ENCODE measurements around the gene PKD2L2. TPM values are rescaled to one million over a fixed set of nuclear protein-coding genes. Genes with fewer than 3 reads are reported as not detected.
A peak's percentile ranks its signal among the peaks of the same experiment; 100 is the strongest.
"Not testable (repeated sequence)": the region's sequence is repeated elsewhere in the genome, so short reads cannot be mapped to it uniquely, and the experiment has no call there.

The PKD2L2 gene
- total RNA-seq, result not detected in 3 replicates

DNA sequence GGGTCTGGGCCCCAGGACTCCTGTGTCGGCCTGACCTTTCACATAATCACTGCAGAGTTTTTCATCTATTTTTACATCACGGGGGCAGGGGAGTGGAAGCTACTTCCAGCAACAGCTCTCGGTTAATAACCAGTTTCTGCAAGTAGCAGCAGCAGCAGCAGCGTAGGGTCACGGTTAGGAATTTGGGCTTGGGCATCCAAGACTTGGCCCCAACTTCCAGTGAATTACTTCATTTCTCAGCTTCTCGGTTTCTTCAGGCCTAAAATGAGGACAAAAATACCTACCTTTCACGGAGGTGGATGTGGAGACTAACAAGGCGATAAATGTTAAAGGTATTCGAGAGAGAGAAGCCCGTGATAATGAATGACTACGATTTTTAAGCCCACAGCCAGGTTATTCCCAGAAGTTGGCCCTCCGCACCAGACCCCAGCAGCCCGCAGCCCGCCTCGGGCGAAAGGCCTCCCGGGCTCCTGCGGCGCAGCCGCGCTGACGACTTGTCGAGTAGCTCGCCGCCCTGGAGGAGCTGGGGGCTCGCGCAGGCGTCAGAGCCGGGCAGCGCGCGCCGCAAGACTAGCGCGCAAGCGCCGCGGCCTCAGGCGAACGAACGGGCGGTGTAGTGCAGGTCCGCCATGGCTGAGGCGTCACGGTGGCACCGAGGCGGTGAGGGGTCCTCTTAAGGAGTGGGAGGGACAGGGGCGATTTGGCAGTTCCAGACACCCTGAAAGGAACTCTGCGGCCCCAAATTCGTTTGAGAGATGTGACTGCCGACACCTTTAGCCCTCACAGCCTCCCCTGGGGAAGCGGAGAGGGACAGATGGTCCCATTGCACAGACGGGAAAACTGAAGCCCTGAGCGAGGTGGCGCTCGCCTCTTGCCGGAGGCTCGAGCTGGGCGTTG is at the start of gene PKD2L2:
TSS of gene PKD2L2 (plus strand) at position 595 of the 897 bp plus-strand sequence. CDS start at position 630, 35 bp downstream.
- no peak within 1 kb of the TSS for H3K4me3 Mint-ChIP-seq

DNA sequence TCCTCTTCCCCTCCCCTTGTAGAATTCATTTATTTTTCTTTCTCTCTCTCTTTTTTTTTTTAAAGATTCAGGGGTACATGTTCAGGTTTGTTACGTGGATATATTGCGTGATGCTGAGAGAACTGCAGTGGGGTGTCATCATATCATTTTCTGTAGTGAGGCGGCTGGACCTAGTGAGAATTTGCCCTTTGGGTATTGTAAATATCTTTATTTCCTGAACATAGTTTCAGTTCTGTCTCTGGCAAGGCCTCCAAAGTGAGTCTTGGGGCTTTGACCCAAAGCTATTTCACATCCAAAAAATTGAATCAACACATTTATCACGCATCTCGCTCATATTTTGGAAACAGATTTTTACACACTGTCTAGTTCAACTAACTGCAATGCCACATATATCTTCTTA is 47.0 kb upstream of the PKD2L2 start:
- H3K27me3 Mint-ChIP-seq (ENCODE audit: low read depth), result no peaks in the 10 kb centered on the region
- H3K4me3 Mint-ChIP-seq, result no peak overlapping the region
- TF ChIP-seq, protein P1, sequence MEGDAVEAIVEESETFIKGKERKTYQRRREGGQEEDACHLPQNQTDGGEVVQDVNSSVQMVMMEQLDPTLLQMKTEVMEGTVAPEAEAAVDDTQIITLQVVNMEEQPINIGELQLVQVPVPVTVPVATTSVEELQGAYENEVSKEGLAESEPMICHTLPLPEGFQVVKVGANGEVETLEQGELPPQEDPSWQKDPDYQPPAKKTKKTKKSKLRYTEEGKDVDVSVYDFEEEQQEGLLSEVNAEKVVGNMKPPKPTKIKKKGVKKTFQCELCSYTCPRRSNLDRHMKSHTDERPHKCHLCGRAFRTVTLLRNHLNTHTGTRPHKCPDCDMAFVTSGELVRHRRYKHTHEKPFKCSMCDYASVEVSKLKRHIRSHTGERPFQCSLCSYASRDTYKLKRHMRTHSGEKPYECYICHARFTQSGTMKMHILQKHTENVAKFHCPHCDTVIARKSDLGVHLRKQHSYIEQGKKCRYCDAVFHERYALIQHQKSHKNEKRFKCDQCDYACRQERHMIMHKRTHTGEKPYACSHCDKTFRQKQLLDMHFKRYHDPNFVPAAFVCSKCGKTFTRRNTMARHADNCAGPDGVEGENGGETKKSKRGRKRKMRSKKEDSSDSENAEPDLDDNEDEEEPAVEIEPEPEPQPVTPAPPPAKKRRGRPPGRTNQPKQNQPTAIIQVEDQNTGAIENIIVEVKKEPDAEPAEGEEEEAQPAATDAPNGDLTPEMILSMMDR (IDR thresholded peaks at IDR 0.05; ENCODE audit: unreplicated experiment), result no peak
- peaks cover 24% of the 10 kb centered on the region for H3K4me1 Mint-ChIP-seq
- H3K9me3 Mint-ChIP-seq, result no peaks in the 10 kb centered on the region
- H3K27ac Mint-ChIP-seq, result no peak overlapping the region
- DNase-seq (ENCODE audit: low spot score in 2 of 2, unreplicated experiment in 2 of 2), result no peak
- H3K36me3 Mint-ChIP-seq, result no peaks in the 10 kb centered on the region

More for the DNA sequence above, at the start of gene PKD2L2:
- TF ChIP-seq, protein P1 (IDR thresholded peaks at IDR 0.05; ENCODE audit: unreplicated experiment), result no peak
- Mint-ChIP-seq H3K36me3 (no peaks in the 10 kb centered on the region), H3K27ac (peak within 1 kb of the TSS; percentile 47), H3K4me1 (peaks cover 7% of the 10 kb centered on the region), H3K9me3 (no peaks in the 10 kb centered on the region), H3K27me3 (ENCODE audit: low read depth) (no peaks in the 10 kb centered on the region)
- DNase-seq (ENCODE audit: low spot score in 2 of 2, unreplicated experiment in 2 of 2), result no peak

DNA sequence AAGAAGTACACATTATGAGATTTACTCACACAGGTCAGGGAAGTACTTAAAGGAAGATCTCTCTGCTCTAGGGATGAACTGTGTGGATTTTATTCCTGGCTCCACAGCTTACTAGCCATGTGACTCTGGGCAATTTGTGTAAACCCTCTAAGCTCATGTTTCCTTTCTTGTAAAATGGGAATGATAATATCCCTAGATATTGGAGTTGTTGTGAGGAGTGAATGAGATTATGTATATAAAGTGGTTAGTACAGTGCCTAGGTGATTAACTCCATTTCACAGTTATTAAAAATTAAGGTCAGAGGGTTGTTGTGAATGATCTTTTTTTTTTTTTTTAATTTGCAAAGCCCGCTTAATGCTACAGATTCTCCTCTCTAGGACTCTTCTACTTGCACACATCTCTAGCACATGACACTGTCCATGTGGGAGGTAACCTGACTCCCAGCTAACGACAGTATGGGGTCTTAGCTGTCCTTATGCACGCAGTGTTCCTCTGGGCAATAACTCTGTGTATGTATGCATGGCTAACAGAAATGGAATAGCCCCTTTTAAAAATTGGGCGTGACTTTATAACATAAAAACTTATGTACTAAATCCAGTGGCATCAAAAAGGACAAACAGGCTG is 45.5 kb upstream of the PKD2L2 start:
- Mint-ChIP-seq H3K27ac (no peak overlapping the region), H3K4me3 (no peak overlapping the region), H3K4me1 (peaks cover 14% of the 10 kb centered on the region), H3K27me3 (ENCODE audit: low read depth) (no peaks in the 10 kb centered on the region), H3K36me3 (no peaks in the 10 kb centered on the region), H3K9me3 (no peaks in the 10 kb centered on the region)
- DNase-seq (ENCODE audit: low spot score in 2 of 2, unreplicated experiment in 2 of 2), result no peak
- TF ChIP-seq, protein P1 (IDR thresholded peaks at IDR 0.05; ENCODE audit: unreplicated experiment), result no peak

DNA sequence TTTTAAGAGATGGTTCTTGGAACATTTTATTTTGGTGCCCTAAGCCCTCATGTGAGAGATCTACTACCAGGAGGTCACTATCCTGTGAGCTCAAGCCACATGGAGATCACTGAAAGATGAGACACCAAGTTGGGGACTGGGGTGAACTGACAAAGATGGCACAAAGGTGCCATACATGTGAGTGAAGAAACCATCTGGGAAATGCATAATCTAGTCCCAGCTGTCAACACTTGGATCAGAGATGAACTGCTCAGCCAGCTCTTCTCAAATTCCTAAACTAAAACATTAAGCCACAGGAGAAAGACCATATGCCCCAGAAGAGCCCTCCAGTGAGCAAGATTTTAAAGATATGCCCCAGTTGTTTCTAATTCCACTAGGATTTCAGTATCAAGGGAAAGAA is 43.8 kb upstream of the PKD2L2 start:
- H3K27ac Mint-ChIP-seq, result no peak overlapping the region
- H3K9me3 Mint-ChIP-seq, result no peaks in the 10 kb centered on the region
- peaks cover 6% of the 10 kb centered on the region for H3K4me1 Mint-ChIP-seq
- no peak overlapping the region for H3K4me3 Mint-ChIP-seq
- no peaks in the 10 kb centered on the region for H3K36me3 Mint-ChIP-seq
- no peaks in the 10 kb centered on the region for H3K27me3 Mint-ChIP-seq (ENCODE audit: low read depth)
- TF ChIP-seq, protein P1 (IDR thresholded peaks at IDR 0.05; ENCODE audit: unreplicated experiment), result no peak
- no peak for DNase-seq (ENCODE audit: low spot score in 2 of 2, unreplicated experiment in 2 of 2)

DNA sequence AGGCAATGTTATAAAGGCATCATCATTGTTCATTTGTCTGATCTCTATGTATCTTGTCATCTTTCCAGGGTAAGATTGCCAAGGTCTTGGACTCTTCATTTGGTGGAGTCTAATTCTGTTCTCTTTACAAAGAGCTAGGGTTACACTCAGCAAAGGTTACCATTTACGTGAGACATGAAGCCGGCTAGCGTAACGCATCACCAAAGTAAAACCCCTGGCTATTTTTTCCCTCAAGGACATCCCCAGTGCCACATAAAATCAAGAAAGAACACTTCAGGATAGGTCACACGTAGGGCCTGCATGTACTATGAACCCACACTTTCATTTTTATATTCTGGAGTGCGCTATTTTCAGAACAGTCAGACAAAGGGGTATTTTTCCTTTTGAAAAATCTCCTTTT is 41.6 kb upstream of the PKD2L2 start:
- Mint-ChIP-seq H3K4me3 (no peak overlapping the region), H3K27ac (no peak overlapping the region), H3K9me3 (peaks cover 5% of the 10 kb centered on the region), H3K36me3 (no peaks in the 10 kb centered on the region), H3K27me3 (ENCODE audit: low read depth) (no peaks in the 10 kb centered on the region), H3K4me1 (peaks cover 6% of the 10 kb centered on the region)
- TF ChIP-seq, protein P1 (IDR thresholded peaks at IDR 0.05; ENCODE audit: unreplicated experiment), result no peak
- DNase-seq (ENCODE audit: low spot score in 2 of 2, unreplicated experiment in 2 of 2), result no peak

DNA sequence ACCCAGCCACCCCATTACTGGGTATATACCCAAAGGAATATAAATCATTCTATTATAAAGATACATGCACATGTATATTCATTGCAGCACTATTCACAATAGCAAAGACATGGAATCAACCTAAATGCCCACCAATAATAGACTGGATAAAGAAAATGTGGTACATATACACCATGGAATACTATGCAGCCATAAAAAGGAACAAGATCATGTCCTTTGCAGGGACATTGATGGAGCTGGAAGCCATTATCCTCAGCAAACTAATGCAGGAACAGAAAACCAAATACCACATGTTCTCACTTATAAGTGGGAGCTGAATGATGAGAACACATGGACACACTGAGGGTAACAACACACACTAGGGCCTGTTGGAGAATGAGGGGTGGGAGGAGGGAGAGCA is 36.1 kb upstream of the PKD2L2 start:
- H3K36me3 Mint-ChIP-seq; H3K9me3 Mint-ChIP-seq; H3K27me3 Mint-ChIP-seq (ENCODE audit: low read depth); H3K4me1 Mint-ChIP-seq; H3K27ac Mint-ChIP-seq; H3K4me3 Mint-ChIP-seq; DNase-seq (ENCODE audit: low spot score in 2 of 2, unreplicated experiment in 2 of 2): not testable (repeated sequence)

All from mesothelial cell of epicardium (in vitro differentiated cells).